Measurements from ENCODE around the gene THADA. TPM values are rescaled to one million over a fixed set of nuclear protein-coding genes. Genes with fewer than 3 reads are reported as not detected.

The THADA gene
- total and polyA plus RNA-seq, 10 donors, result 14.2 to 51.3 (median 40.0) TPM

- peak; percentile 24 for DNase-seq
- H3K27ac ChIP-seq, result peak overlapping the region; percentile 93 to 100 (median 99)
- peaks cover 0 to 50% (median 28%) of the 10 kb centered on the region in 6 donors for H3K36me3 ChIP-seq
- H3K4me3 ChIP-seq, result peak overlapping the region; percentile 73 to 99 (median 90)
- WGBS, 5 donors, result 2 to 5% (median 3%) methylated on average over 4 of the region's 4 CpGs
- TF ChIP-seq POLR2AphosphoS5 (IDR thresholded peaks at IDR 0.05), result peak in 1 of 3 donors; percentile 75
- no peak for TF ChIP-seq POLR2A (IDR thresholded peaks at IDR 0.05)
- intact Hi-C loops (cut with DNase I; ENCODE audit: low total_unique reads), result loop anchor here (5.0 to 10.0 kb wide), 2 partner anchors 91 to 249 kb away; no protein-coding TSS in a partner anchor
- H3K4me1 ChIP-seq, result peaks cover 25 to 66% (median 64%) of the 10 kb centered on the region in 6 donors
- no peaks in the 10 kb centered on the region for H3K9me3 ChIP-seq
- H3K27me3 ChIP-seq (replicated peaks in 1 of 7), result no peaks in the 10 kb centered on the region
Observed at GRCh38 chr2:43223521-43224001, 372.3 kb downstream of the THADA start.

GRCh38 chr2:43222475-43223309 is 373.1 kb downstream of the THADA start:
- peaks cover 26 to 66% (median 64%) of the 10 kb centered on the region in 6 donors for H3K4me1 ChIP-seq
- TF ChIP-seq POLR2AphosphoS5 (IDR thresholded peaks at IDR 0.05) (peak in 1 of 3 donors; percentile 56), POLR2A (IDR thresholded peaks at IDR 0.05) (peak in 1 of 3 donors; percentile 16), CTCF (IDR thresholded peaks at IDR 0.05 in 8 of 11, conservative IDR thresholded peaks at IDR 0.05 in 3 of 11) (no peak)

GRCh38 chr2:43221763-43222474 is 373.9 kb downstream of the THADA start:
- Histone ChIP-seq H3K27me3 (replicated peaks in 1 of 7) (no peaks in the 10 kb centered on the region), H3K9me3 (no peaks in the 10 kb centered on the region), H3K27ac (peak overlapping the region; percentile 93 to 100 (median 99)), H3K36me3 (peaks cover 0 to 50% (median 28%) of the 10 kb centered on the region in 6 donors), H3K4me1 (peaks cover 30 to 70% (median 66%) of the 10 kb centered on the region in 6 donors), H3K4me3 (peak overlapping the region; percentile 73 to 99 (median 90))
- intact Hi-C loops (cut with DNase I; ENCODE audit: low total_unique reads), result loop anchor here (5.0 to 10.0 kb wide), 2 partner anchors 90 to 247 kb away; no protein-coding TSS in a partner anchor
- WGBS, 5 donors, result 0 to 2% (median 1%) methylated on average over 8 of the region's 8 CpGs
- DNase-seq, result peak; percentile 93
- TF ChIP-seq POLR2AphosphoS5 (IDR thresholded peaks at IDR 0.05), result peak; percentile 84 to 98 (median 92)
- peak in 2 of 3 donors; percentile 50 to 66 for TF ChIP-seq POLR2A (IDR thresholded peaks at IDR 0.05)
- TF ChIP-seq CTCF (IDR thresholded peaks at IDR 0.05 in 8 of 11, conservative IDR thresholded peaks at IDR 0.05 in 3 of 11), result no peak

More at GRCh38 chr2:43222475-43223309, 373.1 kb downstream of the THADA start:
- DNase-seq, result peak; percentile 45
- intact Hi-C loops (cut with DNase I; ENCODE audit: low total_unique reads), result loop anchor here (5.0 to 10.0 kb wide), 2 partner anchors 90 to 248 kb away; no protein-coding TSS in a partner anchor
- Histone ChIP-seq H3K9me3 (no peaks in the 10 kb centered on the region), H3K4me3 (peak overlapping the region; percentile 73 to 99 (median 90)), H3K27me3 (replicated peaks in 1 of 7) (no peaks in the 10 kb centered on the region), H3K36me3 (peaks cover 0 to 50% (median 28%) of the 10 kb centered on the region in 6 donors), H3K27ac (peak overlapping the region; percentile 93 to 100 (median 99))
- 2 to 5% (median 4%) methylated on average over 8 of the region's 8 CpGs for WGBS, 5 donors

- Histone ChIP-seq H3K36me3 (peaks cover 0 to 50% (median 28%) of the 10 kb centered on the region in 6 donors), H3K27me3 (replicated peaks in 1 of 7) (no peaks in the 10 kb centered on the region), H3K27ac (peak overlapping the region; percentile 93 to 100 (median 99)), H3K4me3 (peak overlapping the region; percentile 73 to 99 (median 90)), H3K4me1 (peaks cover 30 to 73% (median 66%) of the 10 kb centered on the region in 6 donors), H3K9me3 (no peaks in the 10 kb centered on the region)
- WGBS, 5 donors, result 1 to 4% (median 2%) methylated on average over 12 to 16 of the region's 16 CpGs
- TF ChIP-seq POLR2AphosphoS5 (IDR thresholded peaks at IDR 0.05) (peak; percentile 90 to 94 (median 90)), POLR2A (IDR thresholded peaks at IDR 0.05) (peak in 2 of 3 donors; percentile 34 to 66), CTCF (IDR thresholded peaks at IDR 0.05 in 8 of 11, conservative IDR thresholded peaks at IDR 0.05 in 3 of 11) (no peak)
- peak; percentile 89 for DNase-seq
- intact Hi-C loops (cut with DNase I; ENCODE audit: low total_unique reads), result loop anchor here (5.0 to 10.0 kb wide), 2 partner anchors 89 to 246 kb away; no protein-coding TSS in a partner anchor
Observed at GRCh38 chr2:43221124-43221762, 374.6 kb downstream of the THADA start.
